ENCODE data around the gene TMIGD1. TPM values are rescaled to one million over a fixed set of nuclear protein-coding genes. Genes with fewer than 3 reads are reported as not detected.
"Not testable (repeated sequence)": the region's sequence is repeated elsewhere in the genome, so short reads cannot be mapped to it uniquely, and the experiment has no call there.

TMIGD1 gene
- total RNA-seq, 1 experiment from 2014 or later: not detected

DNA sequence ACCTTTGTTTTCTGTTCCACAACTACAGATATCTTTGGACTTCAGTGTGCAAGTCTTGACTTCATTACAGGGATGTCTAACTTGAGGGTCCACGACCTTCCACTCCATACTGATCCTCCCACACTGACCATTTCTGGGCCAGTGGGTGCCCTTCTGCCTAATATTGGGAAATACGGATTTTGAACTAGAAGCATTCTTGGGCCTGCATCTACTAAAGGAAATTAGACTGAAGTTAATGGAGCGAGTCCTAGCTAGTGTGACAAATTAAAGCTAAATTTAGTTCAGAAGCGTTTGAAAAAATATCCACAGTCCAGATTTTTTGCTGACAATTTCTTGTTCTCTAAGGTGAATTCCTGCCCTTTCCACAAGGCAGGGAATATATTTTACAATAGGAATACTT is 9.9 kb upstream of the TMIGD1 start (continued):
- TF ChIP-seq, protein P1, sequence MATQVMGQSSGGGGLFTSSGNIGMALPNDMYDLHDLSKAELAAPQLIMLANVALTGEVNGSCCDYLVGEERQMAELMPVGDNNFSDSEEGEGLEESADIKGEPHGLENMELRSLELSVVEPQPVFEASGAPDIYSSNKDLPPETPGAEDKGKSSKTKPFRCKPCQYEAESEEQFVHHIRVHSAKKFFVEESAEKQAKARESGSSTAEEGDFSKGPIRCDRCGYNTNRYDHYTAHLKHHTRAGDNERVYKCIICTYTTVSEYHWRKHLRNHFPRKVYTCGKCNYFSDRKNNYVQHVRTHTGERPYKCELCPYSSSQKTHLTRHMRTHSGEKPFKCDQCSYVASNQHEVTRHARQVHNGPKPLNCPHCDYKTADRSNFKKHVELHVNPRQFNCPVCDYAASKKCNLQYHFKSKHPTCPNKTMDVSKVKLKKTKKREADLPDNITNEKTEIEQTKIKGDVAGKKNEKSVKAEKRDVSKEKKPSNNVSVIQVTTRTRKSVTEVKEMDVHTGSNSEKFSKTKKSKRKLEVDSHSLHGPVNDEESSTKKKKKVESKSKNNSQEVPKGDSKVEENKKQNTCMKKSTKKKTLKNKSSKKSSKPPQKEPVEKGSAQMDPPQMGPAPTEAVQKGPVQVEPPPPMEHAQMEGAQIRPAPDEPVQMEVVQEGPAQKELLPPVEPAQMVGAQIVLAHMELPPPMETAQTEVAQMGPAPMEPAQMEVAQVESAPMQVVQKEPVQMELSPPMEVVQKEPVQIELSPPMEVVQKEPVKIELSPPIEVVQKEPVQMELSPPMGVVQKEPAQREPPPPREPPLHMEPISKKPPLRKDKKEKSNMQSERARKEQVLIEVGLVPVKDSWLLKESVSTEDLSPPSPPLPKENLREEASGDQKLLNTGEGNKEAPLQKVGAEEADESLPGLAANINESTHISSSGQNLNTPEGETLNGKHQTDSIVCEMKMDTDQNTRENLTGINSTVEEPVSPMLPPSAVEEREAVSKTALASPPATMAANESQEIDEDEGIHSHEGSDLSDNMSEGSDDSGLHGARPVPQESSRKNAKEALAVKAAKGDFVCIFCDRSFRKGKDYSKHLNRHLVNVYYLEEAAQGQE (IDR thresholded peaks at IDR 0.05; ENCODE audit: low read depth): no peak
- no peak for TF ChIP-seq POLR2AphosphoS5 (IDR thresholded peaks at IDR 0.05; ENCODE audit: low read depth, low read length)

DNA sequence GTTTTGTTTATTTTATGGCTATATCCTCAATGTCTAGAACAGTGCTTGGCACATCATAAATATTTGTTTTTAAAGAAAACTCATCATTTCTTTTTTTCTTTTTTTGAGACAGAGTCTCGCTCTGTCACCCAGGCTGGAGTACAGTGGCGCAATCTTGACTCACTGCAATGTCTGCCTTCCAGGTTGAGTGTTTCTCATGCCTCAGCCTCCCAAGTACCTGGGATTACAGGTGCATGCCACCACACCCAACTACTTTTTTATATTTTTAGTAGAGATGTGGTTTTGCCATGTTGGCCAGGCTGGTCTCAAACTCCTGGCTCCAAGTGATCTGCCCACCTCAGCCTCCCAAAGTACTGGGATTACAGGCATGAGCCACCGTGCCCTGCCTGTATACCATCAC is 9.4 kb upstream of the TMIGD1 start:
- CTCF ChIA-PET; H3K36me3 ChIP-seq (ENCODE audit: control insufficient read depth in 1 of 2, insufficient read depth in 2 of 2, low read length in 2 of 2); H3K9me2 ChIP-seq (ENCODE audit: insufficient read depth); RAD21 ChIA-PET (ENCODE audit: low non-redundant PET in 1 of 2, low total read pairs in 2 of 2, uncharacterized antibody in 2 of 2, unreplicated experiment in 2 of 2); H3K27ac ChIP-seq (ENCODE audit: low read depth, low read length); H3K27me3 ChIP-seq (ENCODE audit: insufficient read depth, low read length); DNase-seq (ENCODE audit: low read depth, low spot score); POLR2A ChIA-PET; H4K20me1 ChIP-seq (ENCODE audit: insufficient read depth); H3K4me2 ChIP-seq (ENCODE audit: low read length); H3K9ac ChIP-seq (ENCODE audit: low read length); H3K9me3 ChIP-seq (ENCODE audit: control insufficient read depth in 1 of 2, insufficient read depth in 1 of 2, low read depth in 1 of 2, low read length in 2 of 2); BruUV-seq (replicated peaks); H3K4me3 ChIP-seq (replicated peaks in 1 of 2; ENCODE audit: low read depth in 1 of 2, low read length in 2 of 2); H3K79me2 ChIP-seq (ENCODE audit: insufficient read depth, low read length); ATAC-seq; H2AFZ ChIP-seq (ENCODE audit: low read depth, low read length, poor library complexity, severe bottlenecking): not testable (repeated sequence)
- peaks cover 16 to 21% of the 10 kb centered on the region in 2 experiments; a peak in 3 of 4 replicates for H3K4me1 ChIP-seq (ENCODE audit: control insufficient read depth in 1 of 2, insufficient read depth in 2 of 2, low read length in 2 of 2)
- intact Hi-C loops (cut with micrococcal nuclease): loop anchor here (5.0 kb wide), 1 partner anchor 209 kb away; no protein-coding TSS in a partner anchor
